ENCODE measurements around the gene WDR7.
A peak's percentile ranks its signal among the peaks of the same experiment; 100 is the strongest.
"Not testable (repeated sequence)": the region's sequence is repeated elsewhere in the genome, so short reads cannot be mapped to it uniquely, and the experiment has no call there.

WDR7 gene

GRCh38 chr18:56650944-56651770 lies at the start of gene WDR7:
WDR7 (plus strand) TSS chr18:56651359; CDS start chr18:56672516, 21,157 bp downstream.
- peak; percentile 77 to 95 for DNase-seq

DNA sequence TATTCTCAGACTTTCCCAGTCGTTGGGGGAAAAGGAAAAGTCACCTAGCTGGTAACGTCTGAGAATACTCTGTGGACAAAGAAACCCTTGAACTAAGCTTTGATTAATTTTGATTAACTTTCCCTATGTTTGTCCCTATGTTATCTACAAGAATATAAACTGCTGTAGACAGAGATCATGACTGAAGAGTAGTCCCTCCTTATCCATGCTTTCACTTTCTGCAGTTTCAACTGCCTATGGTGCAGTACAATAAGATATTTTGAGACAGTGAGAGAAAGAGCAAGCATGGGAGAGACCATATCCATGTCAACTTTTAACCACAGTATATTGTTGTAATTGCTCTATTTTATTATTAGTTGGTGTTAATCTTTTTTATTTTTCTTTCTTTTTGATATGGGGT lies 44.5 kb upstream of the WDR7 start:
- DNase-seq = no peak

GRCh38 chr18:56615738-56616520 lies 35.2 kb upstream of the WDR7 start:
- no peak for DNase-seq

- no peak for DNase-seq
Observed at GRCh38 chr18:56627991-56628390, 23.2 kb upstream of the WDR7 start.

GRCh38 chr18:56632070-56633022 lies 18.8 kb upstream of the WDR7 start:
- no peak for DNase-seq

- DNase-seq = no peak
Observed at GRCh38 chr18:56635007-56635406, 16.2 kb upstream of the WDR7 start.

DNA sequence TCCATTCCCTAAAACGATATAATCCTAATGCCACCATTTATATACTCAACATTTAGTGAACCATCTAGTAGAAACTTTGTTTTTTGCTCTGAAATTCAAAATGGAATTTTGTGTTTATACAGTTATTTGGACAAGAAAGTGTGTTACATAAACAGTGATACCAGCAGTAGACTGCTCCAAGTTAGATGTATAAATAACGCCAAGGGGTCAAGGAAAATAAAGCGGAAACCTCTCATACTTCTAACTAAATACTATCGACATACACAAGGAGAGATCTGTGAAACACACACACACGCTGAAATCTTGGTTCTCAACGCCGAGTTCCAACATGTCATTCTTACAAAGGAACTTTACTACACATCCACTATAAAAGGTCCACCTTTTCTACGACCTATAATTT lies 14.0 kb upstream of the WDR7 start:
- no peak for DNase-seq

- no peak for DNase-seq
Observed at GRCh38 chr18:56637711-56638231, 13.4 kb upstream of the WDR7 start.

DNA sequence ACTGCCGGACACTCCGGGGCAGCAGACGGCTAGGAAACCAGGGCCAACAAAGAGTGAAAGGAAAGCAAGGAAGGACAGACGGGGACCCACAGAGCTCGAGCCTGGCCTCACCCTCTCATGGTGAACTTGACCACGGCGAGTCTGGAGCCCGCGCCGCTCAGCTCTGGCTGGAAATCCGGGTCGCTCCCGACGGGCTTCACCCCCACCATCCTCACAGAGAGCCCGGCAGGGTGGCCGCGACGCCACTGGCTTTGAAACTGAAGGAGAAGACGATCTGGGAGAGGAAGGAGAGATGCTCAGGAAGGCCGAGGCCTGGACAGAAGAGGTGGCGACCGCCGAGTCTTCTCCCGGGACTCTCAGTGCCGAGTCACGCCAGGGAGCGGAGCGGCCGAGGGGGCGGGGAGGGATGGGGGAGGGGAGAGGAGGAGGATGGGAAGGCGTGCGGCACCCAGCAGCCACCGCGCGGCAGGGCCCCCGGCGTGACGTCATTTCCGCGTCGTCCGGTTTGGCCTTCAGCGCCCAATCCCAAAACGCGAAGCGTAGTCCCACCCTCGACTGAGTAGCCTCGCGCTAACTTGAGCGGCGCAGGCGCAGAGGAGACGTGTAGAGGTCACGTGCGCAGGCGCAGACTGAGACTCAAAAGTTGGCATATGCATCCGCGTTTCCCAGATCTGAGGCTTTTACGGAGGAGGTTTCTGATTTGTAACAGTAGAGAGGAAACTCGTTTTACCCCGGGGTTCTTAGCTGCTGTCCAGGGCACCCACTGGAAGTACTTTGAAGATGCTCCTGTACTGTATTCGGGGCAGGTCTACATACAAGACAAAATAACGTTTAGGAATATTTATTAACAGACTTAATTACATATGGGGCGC lies 12.7 kb upstream of the WDR7 start, which contains the start of gene TXNL1:
TXNL1 (minus strand) TSS at position 361 of the 872 bp plus-strand sequence; CDS start at position 209, 152 bp downstream.
- peak; percentile 90 to 92 for DNase-seq

GRCh38 chr18:56639104-56639381 lies 12.1 kb upstream of the WDR7 start:
- no peak for DNase-seq

DNA sequence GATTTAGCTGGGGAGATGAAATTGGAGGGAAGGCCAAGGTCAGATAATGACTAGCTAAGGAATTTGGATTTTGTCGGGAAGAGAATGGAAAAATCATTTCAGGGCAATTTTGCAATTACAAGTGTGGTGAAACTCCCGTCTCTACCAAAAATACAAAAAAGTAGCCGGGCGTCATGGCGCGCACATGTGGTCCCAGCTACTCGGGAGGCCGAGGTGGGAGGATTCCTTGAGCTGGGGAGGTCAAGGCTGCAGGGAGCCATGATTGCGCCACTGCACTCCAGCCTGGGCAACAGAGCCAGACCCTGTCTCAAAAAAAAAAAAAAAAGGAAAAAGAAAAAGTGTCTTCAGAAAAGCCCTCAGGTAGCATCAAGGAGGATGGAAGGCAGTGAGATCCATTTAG lies 11.6 kb upstream of the WDR7 start:
- DNase-seq = no peak

DNA sequence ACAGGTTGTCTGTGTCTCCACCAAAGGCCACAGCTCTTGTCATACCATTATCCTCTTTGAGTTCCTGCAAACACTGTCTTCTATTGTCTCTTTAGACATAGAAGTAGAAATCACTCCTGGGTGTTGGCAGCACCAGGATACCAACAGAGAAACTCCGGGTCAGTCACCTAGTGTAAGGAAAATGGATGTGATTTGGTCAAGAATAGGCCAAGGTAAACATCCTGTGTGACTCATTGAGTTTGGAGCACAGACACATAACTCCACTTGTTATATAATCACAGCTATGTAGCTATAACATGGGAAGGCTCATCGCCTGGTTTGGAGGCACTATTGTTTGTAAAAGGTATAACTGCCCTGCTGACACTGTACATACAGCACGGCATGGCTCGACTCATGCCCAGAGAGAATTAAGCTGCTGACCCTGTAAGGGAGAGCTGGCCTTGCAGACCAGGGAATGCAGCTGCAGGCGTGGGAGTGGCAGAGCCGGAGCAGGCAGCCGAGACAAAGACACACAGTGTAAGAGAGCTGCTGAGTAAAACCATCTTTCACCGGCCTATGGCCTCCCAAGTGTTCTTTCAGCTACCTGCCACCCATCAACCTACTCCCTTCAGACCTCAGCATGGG lies 9.3 kb upstream of the WDR7 start:
- DNase-seq = peak in 1 of 2 experiments; percentile 6

DNA sequence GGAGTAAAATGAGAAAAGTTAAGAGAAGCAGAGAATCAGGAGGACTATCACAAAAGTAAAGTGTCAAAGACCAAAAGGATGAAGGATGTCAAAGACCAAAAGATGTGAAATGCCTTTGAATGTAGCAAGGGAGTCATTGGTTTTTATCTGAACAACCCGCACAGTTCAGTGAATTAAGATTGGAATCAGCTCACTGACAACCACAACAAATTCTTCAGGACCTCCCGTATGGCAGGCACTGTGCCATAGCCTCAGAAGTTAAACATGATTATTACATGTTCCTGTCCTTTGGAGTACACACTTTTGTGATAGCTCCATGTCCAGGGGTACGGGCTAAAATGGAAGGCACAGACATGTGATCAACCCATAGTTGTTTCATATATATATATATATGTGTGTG lies 7.8 kb upstream of the WDR7 start:
- no peak for DNase-seq

DNA sequence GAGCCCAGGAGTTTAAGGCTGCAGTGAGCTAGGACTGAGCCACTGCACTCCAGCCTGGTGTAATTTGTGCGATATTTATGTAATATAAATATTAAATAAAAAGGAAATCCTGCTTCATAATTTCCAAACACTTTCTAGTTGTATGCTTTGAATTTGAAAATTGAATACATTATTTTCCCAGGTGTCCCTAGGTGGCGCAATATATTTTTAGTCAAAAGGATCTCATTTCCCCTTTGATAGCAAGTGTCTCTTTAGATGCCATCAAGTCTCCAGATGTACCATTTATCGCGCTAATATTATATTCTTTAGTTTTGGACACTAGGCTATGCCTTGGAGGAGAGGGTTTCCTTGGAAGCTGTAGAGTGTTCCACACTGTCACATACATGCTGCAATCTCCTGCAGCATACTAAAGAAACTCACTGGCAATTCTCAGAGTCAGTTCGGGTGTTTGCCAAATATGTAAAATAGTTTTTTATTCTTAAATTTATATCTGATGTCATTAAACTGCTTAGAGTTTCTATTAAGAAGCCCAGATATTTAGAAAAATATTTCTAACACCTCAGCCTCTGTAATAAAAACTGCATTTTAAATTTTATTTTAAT lies 5.6 kb upstream of the WDR7 start:
- DNase-seq = peak in 1 of 2 experiments; percentile 7

- DNase-seq = no peak
Observed at GRCh38 chr18:56647071-56647470, 4.1 kb upstream of the WDR7 start.

DNA sequence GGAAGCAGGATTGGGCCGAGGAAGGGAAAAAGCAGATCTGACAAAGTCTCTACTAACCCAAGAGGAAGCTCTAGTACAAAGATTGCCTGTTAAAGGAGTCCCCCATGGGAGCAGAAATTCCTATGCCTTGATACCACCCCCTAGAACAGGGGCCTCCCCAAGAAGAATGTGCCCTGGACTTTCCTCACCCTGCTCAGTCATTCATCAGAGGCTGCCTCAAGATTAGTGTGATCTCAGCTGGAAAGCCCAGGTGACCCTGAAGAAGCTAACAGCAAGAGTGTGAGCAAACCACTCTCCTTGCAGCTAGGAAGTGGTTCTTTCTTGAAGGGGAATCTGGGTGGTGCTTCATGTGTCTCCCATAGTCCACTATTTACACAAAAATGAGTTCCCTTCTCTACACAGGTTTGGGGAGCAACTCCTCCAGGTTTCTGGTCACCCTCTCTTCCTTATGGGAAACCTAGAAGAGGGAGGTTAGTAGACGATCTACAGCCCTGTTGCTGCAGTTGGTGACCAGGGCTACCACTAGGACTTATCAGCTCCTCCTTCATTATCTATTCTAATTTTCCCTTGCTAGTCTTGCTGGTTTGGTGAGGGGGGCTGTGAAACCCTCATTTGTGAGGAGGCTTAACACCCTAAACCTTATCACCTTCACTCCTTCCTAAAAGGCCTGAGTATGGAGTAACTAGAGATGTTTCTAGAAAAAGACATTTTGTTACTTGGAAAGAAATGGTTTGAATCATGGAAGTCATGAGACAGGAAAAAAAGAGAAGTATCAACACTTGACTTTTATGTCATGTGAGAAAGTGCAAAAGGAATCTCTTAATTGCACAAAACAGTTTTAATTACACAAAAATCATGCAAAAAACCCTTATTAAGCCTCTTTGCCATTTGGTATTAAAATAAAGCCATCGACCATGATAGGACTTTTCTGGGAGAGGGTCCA lies 2.9 kb upstream of the WDR7 start:
- no peak for DNase-seq

GRCh38 chr18:56649996-56650395 lies 1.2 kb upstream of the WDR7 start:
- no peak for DNase-seq

- DNase-seq = no peak
Observed at GRCh38 chr18:56651771-56652092, 573 bp downstream of the WDR7 start.

DNA sequence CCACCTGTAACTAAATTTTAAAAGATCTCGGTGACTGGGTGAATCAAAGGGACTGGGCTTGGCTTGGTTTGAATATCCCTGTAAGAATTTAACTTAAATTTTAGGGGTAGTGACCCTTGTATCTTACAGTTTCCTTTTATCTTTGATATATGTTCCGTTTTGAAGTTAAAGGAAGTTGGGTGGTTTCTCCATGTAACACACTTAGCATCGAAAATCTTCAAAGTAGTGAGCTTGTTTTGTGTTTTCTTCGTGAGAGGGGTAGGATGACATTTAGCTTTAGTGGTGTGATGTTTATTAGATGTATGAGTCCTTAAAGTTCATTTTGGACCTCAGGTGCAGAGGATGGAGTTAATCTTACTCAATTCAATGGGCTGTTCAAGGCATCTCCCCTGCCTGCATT lies 1.6 kb downstream of the WDR7 start:
- DNase-seq = no peak

DNA sequence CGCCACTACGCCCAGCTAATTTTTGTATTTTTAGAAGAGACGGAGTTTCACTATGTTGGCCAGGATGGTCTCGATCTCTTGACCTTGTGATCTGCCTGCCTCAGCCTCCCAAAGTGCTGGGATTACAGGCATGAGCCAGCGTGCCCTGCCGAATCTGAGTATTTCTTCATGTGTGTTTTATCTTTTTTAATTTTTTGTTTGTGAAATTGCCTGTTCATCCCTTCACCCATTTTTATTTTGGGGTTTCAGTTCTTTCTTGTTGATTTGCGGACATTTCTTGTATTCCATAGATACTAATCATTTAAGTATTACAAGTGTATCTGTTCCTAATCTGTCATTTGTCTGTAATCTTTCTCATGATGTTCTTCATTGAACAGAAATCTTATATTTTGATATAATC lies 3.1 kb downstream of the WDR7 start:
- not testable (repeated sequence) for DNase-seq
